Measurements from ENCODE around the gene GPC5.

- TF ChIP-seq RFX5 (IDR thresholded peaks at IDR 0.05) (no peak), CHD4 (IDR thresholded peaks at IDR 0.05; ENCODE audit: borderline replicate concordance) (no peak), ESRRA (IDR thresholded peaks at IDR 0.05; ENCODE audit: borderline replicate concordance, low read length) (no peak), ATOH8 (CRISPR knock-in tag; IDR thresholded peaks at IDR 0.05; ENCODE audit: low read depth) (no peak)
Observed at GRCh38 chr13:91356919-91357612, 41.4 kb upstream of the GPC5 start.

Data from A549 (cell line).